UCSD-AML1 (cell line): ENCODE results near the gene PRDM16.

Experiments
- DNase-seq: peaks from one replicate; lab custom pipeline; 2025; ENCODE audit not compliant: unreplicated experiment; lab: John Stamatoyannopoulos, UW

Gene PRDM16

GRCh38 chr1:3477241-3477995, 408.4 kb downstream of the PRDM16 start:
- no peak for DNase-seq

- no peak for DNase-seq
Measured at GRCh38 chr1:3478187-3478586, 409.2 kb downstream of the PRDM16 start.

- no peak for DNase-seq
Measured at GRCh38 chr1:3479511-3480368, 410.7 kb downstream of the PRDM16 start.

- no peak for DNase-seq
Measured at GRCh38 chr1:3480369-3480719, 411.3 kb downstream of the PRDM16 start.

- DNase-seq: no peak
Measured at GRCh38 chr1:3481046-3481445, 412.0 kb downstream of the PRDM16 start.

DNA sequence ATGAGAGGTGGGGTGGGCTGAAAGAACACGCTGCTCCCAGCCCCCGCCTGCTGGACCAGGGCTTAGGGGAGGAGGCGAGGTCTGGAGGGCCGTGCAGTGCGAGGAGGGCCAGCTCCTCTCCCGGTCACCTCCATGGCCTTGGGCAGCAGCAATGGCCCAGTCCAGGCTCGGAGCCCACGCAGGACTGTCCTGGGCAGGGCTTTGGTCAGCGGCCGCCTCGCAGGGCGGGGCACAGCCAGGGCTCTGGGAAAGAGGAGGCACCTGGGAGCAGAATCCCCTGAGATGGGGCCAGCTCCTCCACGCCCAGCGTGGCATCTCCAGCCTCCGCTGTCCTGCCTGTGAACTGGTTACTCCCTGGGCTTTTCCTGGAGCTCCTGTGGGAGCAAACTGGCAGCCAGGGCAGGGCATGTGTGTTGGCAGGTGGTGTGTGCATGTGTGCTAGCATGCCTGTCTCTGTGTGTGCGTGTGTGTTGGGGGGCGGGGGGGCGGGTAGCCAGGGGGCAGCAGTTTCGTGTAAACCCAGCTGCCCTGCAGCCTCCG, 412.9 kb downstream of the PRDM16 start:
- DNase-seq: no peak

- no peak for DNase-seq
Measured at GRCh38 chr1:3482378-3482849, 413.4 kb downstream of the PRDM16 start.

DNA sequence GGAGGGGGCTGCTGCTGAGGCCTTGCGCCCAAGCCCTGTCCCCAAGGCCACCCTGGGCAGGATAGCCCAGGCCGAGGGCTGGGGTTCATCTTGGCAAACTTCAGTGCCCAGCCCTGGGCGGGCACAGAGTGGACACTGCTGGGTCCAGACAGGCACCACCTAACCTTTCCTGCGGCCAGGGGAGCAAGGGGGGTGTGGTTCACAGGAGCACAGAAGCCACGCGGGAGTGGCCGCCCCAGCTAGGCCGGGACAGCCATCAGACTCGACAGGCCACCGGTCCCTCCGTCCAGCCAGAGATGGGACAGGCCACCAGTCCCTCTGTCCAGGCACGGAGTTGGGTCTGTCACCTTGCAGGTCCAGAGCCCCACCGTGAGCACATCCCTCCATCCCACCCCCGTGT, 414.4 kb downstream of the PRDM16 start:
- DNase-seq: no peak

DNA sequence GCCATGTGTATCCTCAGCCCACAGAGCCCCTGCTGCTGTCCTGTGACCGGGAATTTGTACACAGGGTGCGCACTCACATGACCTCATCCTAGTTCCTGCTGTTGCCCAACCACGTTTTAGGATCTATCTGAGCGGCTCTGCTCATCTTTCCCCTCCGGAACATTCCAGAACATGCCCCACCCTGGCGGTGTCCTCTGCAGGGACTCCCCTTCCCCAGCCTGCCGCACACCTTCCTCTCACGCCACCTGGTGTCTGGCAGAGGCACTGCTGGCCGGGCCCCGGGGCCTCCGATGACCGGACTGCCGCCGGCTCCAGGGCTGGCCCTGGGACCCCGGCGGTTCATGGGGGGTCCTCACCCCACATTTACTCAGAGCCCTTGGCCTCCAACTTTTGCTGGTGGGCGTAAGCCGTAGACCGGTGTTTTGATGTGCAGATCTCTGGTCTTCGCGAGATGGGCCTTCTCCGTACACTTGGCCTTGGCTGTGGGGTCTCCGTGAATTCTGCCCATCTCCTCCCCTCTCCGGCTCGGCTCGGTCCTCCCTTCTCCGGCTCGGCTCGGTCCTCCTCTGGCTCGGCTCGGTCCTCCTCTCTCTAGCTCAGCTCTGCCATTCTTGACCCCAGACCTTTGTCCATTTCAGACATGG, 414.9 kb downstream of the PRDM16 start:
- DNase-seq: peak; percentile 48

DNA sequence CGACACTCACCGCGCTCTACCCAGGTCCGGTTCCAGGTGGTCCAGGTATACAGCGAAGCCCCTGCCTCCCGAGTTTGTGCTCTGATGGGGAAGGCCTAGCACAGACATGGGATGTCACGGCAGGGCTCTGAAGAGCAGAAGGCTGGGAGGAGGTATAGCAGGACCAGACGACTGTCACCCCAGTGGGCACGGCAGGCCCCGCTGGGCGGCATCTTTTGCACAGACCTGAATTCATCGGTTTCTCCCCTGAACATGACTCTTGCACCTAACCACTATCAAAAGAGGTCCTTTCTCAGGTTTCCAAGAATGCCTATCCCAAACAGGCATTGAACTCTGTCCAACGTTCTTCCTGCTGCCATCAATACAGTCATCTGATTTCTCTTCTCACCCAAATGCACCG, 416.0 kb downstream of the PRDM16 start:
- no peak for DNase-seq
